PC-9 (cell line): ENCODE measurements around the gene NLGN1. TPM values are rescaled to one million over a fixed set of nuclear protein-coding genes. Genes with fewer than 3 reads are reported as not detected.
"Not testable (repeated sequence)": the region's sequence is repeated elsewhere in the genome, so short reads cannot be mapped to it uniquely, and the experiment has no call there.

ENCODE experiments used
- BruUV-seq: library from RNA; stranded (reverse); fragments of 400-500 nt; replicated peaks from 2 replicates; lab custom pipeline; 2021; lab: Mats Ljungman, UMichigan
- CTCF ChIA-PET: fragments of 300-600 bp; sonication (Branson Sonifier 250); formaldehyde crosslinking; loops from one replicate; lab custom pipeline; 2022; ENCODE audit warnings: antibody characterized with exemption; lab: Charles Lee
- POLR2A ChIA-PET: fragments of 300-600 bp; sonication (Branson Sonifier 250); formaldehyde crosslinking; loops from one replicate; lab custom pipeline; 2022; ENCODE audit warnings: antibody characterized with exemption; ENCODE audit not compliant: unreplicated experiment; lab: Charles Lee
- DNase-seq, 2 experiments: peaks; one replicate each; pipeline versions ENCODE4 v3.0.0 to v3.0.0-alpha.2; 2015 to 2022; ENCODE audit warnings: mixed read lengths in 1 of 2
- H2AFZ ChIP-seq: fragments of 200-600 bp; sonication (generic); 2 replicates; pipeline ENCODE4 v1.8.1; 2017; ENCODE audit warnings: antibody characterized with exemption
- H3F3A ChIP-seq: fragments of 200-600 bp; sonication (generic); 2 replicates; pipeline ENCODE4 v1.8.1; 2017; ENCODE audit warnings: antibody characterized with exemption, mild to moderate bottlenecking, low read depth; ENCODE audit not compliant: insufficient read depth
- H3K27ac ChIP-seq: fragments of 200-600 bp; sonication (generic); 2 replicates; pipeline ENCODE4 v1.6.1; 2016; ENCODE audit warnings: mixed run types
- H3K27me3 ChIP-seq: fragments of 200-600 bp; sonication (generic); 2 replicates; pipeline ENCODE4 v1.6.1; 2016; ENCODE audit warnings: low read depth, mixed run types; ENCODE audit not compliant: insufficient read depth
- H3K36me3 ChIP-seq: fragments of 200-600 bp; sonication (generic); 2 replicates; pipeline ENCODE4 v1.6.1; 2016; ENCODE audit warnings: low read depth, mixed run types
- H3K4me1 ChIP-seq: fragments of 200-600 bp; sonication (generic); replicated peaks from 2 replicates; pipeline ENCODE4 v1.6.1; 2016; ENCODE audit warnings: mixed run types; ENCODE audit not compliant: insufficient read depth
- H3K4me2 ChIP-seq: fragments of 200-600 bp; sonication (generic); 2 replicates; pipeline ENCODE4 v1.6.1; 2017; ENCODE audit warnings: mixed run types
- H3K4me3 ChIP-seq: fragments of 200-600 bp; sonication (generic); 2 replicates; pipeline ENCODE4 v1.6.1; 2016; ENCODE audit warnings: mixed run types
- H3K79me2 ChIP-seq: fragments of 200-600 bp; sonication (generic); 2 replicates; pipeline ENCODE4 v1.6.1; 2017; ENCODE audit warnings: low read depth, mixed run types
- H3K9me2 ChIP-seq: fragments of 200-600 bp; sonication (generic); 2 replicates; pipeline ENCODE4 v1.8.1; 2017; ENCODE audit warnings: mild to moderate bottlenecking; ENCODE audit not compliant: insufficient read depth
- H3K9me3 ChIP-seq: fragments of 200-600 bp; sonication (generic); 2 replicates; pipeline ENCODE4 v1.8.1; 2016; ENCODE audit warnings: low read depth; ENCODE audit not compliant: insufficient read depth
- H4K20me1 ChIP-seq: fragments of 200-600 bp; sonication (generic); 2 replicates; pipeline ENCODE4 v1.8.1; 2017; ENCODE audit not compliant: insufficient read depth
- CTCF ChIP-seq: fragments of 200-600 bp; sonication (generic); conservative IDR thresholded peaks from 2 replicates; pipeline ENCODE4 v1.6.1; 2017; ENCODE audit warnings: mixed run types, antibody characterized with exemption, mild to moderate bottlenecking, moderate library complexity
- EZH2 ChIP-seq: fragments of 200-600 bp; sonication (generic); IDR thresholded peaks from 2 replicates; pipeline ENCODE4 v1.8.0; 2017; ENCODE audit warnings: antibody characterized with exemption, low read depth
- intact Hi-C: fragments of 100-400 bp; cut with micrococcal nuclease; formaldehyde crosslinking; loops from one replicate; pipeline ENCODE4 v1.10.0; 2022; ENCODE audit not compliant: unreplicated experiment
- total RNA-seq: library from RNA; stranded (reverse); gene quantifications from 2 replicates; pipeline ENCODE4 v1.2.3, GENCODE V29; 2021

NLGN1 gene
- total RNA-seq, 1 experiment from 2014 or later = 1.4 TPM

GRCh38 chr3:173591401-173591800 is 193.9 kb downstream of the NLGN1 start:
- no TSS peak for BruUV-seq
- no peaks in the 10 kb centered on the region for H3K36me3 ChIP-seq
- no peak for TF ChIP-seq CTCF
- no peak for TF ChIP-seq EZH2
- DNase-seq = no peak
- ChIA-PET POLR2A (no interaction called here), CTCF (no interaction called here)
- no peaks in the 10 kb centered on the region for H3K4me1 ChIP-seq
- H2AFZ ChIP-seq = no peak overlapping the region
- H3K27me3 ChIP-seq = no peaks in the 10 kb centered on the region
- no peaks in the 10 kb centered on the region for H3K79me2 ChIP-seq
- H3K9me2 ChIP-seq = no peaks in the 10 kb centered on the region; the same call in 1 of the 2 replicates
- H3K4me2 ChIP-seq = no peak overlapping the region
- no peak overlapping the region for H3K4me3 ChIP-seq
- no peak overlapping the region for H3K27ac ChIP-seq
- H3K9me3 ChIP-seq = no peaks in the 10 kb centered on the region
- no peaks in the 10 kb centered on the region for H3F3A ChIP-seq
- no peaks in the 10 kb centered on the region for H4K20me1 ChIP-seq
- intact Hi-C loops = no loop called here

GRCh38 chr3:173594881-173595280 is 197.3 kb downstream of the NLGN1 start:
- H4K20me1 ChIP-seq, BruUV-seq, H3F3A ChIP-seq, H3K36me3 ChIP-seq, H3K4me1 ChIP-seq, CTCF ChIA-PET, DNase-seq, POLR2A ChIA-PET, H3K27me3 ChIP-seq, H3K79me2 ChIP-seq, H3K4me2 ChIP-seq, H3K4me3 ChIP-seq, H2AFZ ChIP-seq, H3K9me2 ChIP-seq, intact Hi-C loops, H3K27ac ChIP-seq, H3K9me3 ChIP-seq: not testable (repeated sequence)

- ChIA-PET CTCF (no interaction called here), POLR2A (no interaction called here)
- no peaks in the 10 kb centered on the region for H3K9me3 ChIP-seq
- H3K4me3 ChIP-seq = no peak overlapping the region
- H3K4me2 ChIP-seq = no peak overlapping the region
- DNase-seq = peak in 1 of 2 experiments; percentile 57
- H3K4me1 ChIP-seq = no peaks in the 10 kb centered on the region
- H3K9me2 ChIP-seq = no peaks in the 10 kb centered on the region
- no peaks in the 10 kb centered on the region for H3F3A ChIP-seq
- no peak overlapping the region; the same call in 1 of the 2 replicates for H2AFZ ChIP-seq
- H4K20me1 ChIP-seq = no peaks in the 10 kb centered on the region
- BruUV-seq = no TSS peak
- TF ChIP-seq EZH2 (no peak), CTCF (no peak)
- H3K79me2 ChIP-seq = no peaks in the 10 kb centered on the region
- intact Hi-C loops = no loop called here
- H3K27ac ChIP-seq = no peak overlapping the region
- no peaks in the 10 kb centered on the region for H3K27me3 ChIP-seq
- H3K36me3 ChIP-seq = no peaks in the 10 kb centered on the region
Observed at GRCh38 chr3:173599673-173600072, 202.1 kb downstream of the NLGN1 start.

GRCh38 chr3:173614522-173614921 is 217.0 kb downstream of the NLGN1 start:
- no peak overlapping the region for H3K4me2 ChIP-seq
- DNase-seq = no peak
- no TSS peak for BruUV-seq
- H3K36me3 ChIP-seq = no peaks in the 10 kb centered on the region
- no peaks in the 10 kb centered on the region for H3K27me3 ChIP-seq
- no peaks in the 10 kb centered on the region for H4K20me1 ChIP-seq
- TF ChIP-seq CTCF (no peak), EZH2 (no peak)
- no peaks in the 10 kb centered on the region for H3K79me2 ChIP-seq
- ChIA-PET POLR2A (no interaction called here), CTCF (no interaction called here)
- H3K4me3 ChIP-seq = no peak overlapping the region
- intact Hi-C loops = no loop called here
- no peak overlapping the region for H2AFZ ChIP-seq
- H3K27ac ChIP-seq = no peak overlapping the region
- no peaks in the 10 kb centered on the region for H3K4me1 ChIP-seq
- H3F3A ChIP-seq = no peaks in the 10 kb centered on the region
- no peaks in the 10 kb centered on the region; the same call in 1 of the 2 replicates for H3K9me2 ChIP-seq
- H3K9me3 ChIP-seq = no peaks in the 10 kb centered on the region
